Measurements from ENCODE around the gene ADTRP. TPM values are rescaled to one million over a fixed set of nuclear protein-coding genes. Genes with fewer than 3 reads are reported as not detected.

Gene ADTRP
- total RNA-seq, 4 donors from 2014 or later = 0.38 to 0.68 (median 0.55) TPM

- TF ChIP-seq CTCF (IDR thresholded peaks at IDR 0.05; ENCODE audit: low read depth) = no peak
Observed at GRCh38 chr6:11714116-11714797, 64.3 kb downstream of the ADTRP start.

- TF ChIP-seq CTCF (IDR thresholded peaks at IDR 0.05; ENCODE audit: low read depth) = no peak
Observed at GRCh38 chr6:11712760-11713159, 65.8 kb downstream of the ADTRP start.

GRCh38 chr6:11711984-11712711 lies 66.5 kb downstream of the ADTRP start:
- TF ChIP-seq CTCF (IDR thresholded peaks at IDR 0.05; ENCODE audit: low read depth) = no peak

GRCh38 chr6:11711003-11711983 lies 67.3 kb downstream of the ADTRP start:
- no peak for TF ChIP-seq CTCF (IDR thresholded peaks at IDR 0.05; ENCODE audit: low read depth)

GRCh38 chr6:11710311-11710761 lies 68.3 kb downstream of the ADTRP start:
- TF ChIP-seq CTCF (IDR thresholded peaks at IDR 0.05; ENCODE audit: low read depth) = no peak

- TF ChIP-seq CTCF (IDR thresholded peaks at IDR 0.05; ENCODE audit: low read depth) = no peak
Observed at GRCh38 chr6:11706171-11706570, 72.4 kb downstream of the ADTRP start.
